H1 (cell line): ENCODE measurements around the gene ADSS1.

Experiments used
- ATF2 ChIP-seq: IDR thresholded peaks from 2 replicates; pipeline ENCODE4 v1.6.1; 2012; ENCODE audit warnings: low read length, inconsistent platforms
- ATF3 ChIP-seq: IDR thresholded peaks from 2 replicates; pipeline ENCODE4 v1.6.1; 2011; ENCODE audit warnings: low read depth, mild to moderate bottlenecking, low read length; ENCODE audit not compliant: insufficient read depth
- CTCF ChIP-seq, 3 experiments: IDR thresholded peaks; 1 replicate in 2 of 3; 2 replicates in 1 of 3; pipeline versions ENCODE4 v1.5.1 to v1.6.1; 2011; ENCODE audit warnings: low read length in 3 of 3, mild to moderate bottlenecking in 3 of 3, inconsistent platforms in 2 of 3, low read depth in 1 of 3, moderate library complexity in 1 of 3; ENCODE audit not compliant: insufficient read depth in 1 of 3; ENCODE audit errors: control extremely low read depth in 1 of 3
- JUND ChIP-seq: IDR thresholded peaks from 2 replicates; pipeline ENCODE4 v1.6.1; 2011; ENCODE audit warnings: mild to moderate bottlenecking, improper control_type of control experiment, low read length
- KDM5A ChIP-seq: fragments of 200-600 bp; IDR thresholded peaks from 2 replicates; pipeline ENCODE4 v1.7.1; 2012; ENCODE audit warnings: mild to moderate bottlenecking, low read length, inconsistent platforms, mixed read lengths
- POLR2A ChIP-seq, 2 experiments: IDR thresholded peaks; 1 replicate in 1 of 2; 2 replicates in 1 of 2; pipeline ENCODE4 v1.6.1; 2011; ENCODE audit warnings: low read depth in 2 of 2, low read length in 2 of 2, mild to moderate bottlenecking in 2 of 2; ENCODE audit errors: control extremely low read depth in 1 of 2
- SIX5 ChIP-seq: IDR thresholded peaks from 2 replicates; pipeline ENCODE4 v1.6.1; 2011; ENCODE audit warnings: mild to moderate bottlenecking, low read depth, low read length
- SP1 ChIP-seq: IDR thresholded peaks from 2 replicates; pipeline ENCODE4 v1.6.1; 2011; ENCODE audit warnings: low read depth, low read length
- TCF12 ChIP-seq: IDR thresholded peaks from 2 replicates; pipeline ENCODE4 v1.6.1; 2011; ENCODE audit warnings: low read depth, mild to moderate bottlenecking, low read length
- ZNF274 ChIP-seq: IDR thresholded peaks from 2 replicates; pipeline ENCODE4 v1.7.0; 2012; ENCODE audit warnings: low read length, borderline replicate concordance; ENCODE audit errors: extremely low read depth

- TF ChIP-seq POLR2A (IDR thresholded peaks at IDR 0.05; ENCODE audit: control extremely low read depth in 1 of 2, low read depth in 2 of 2, low read length in 2 of 2) (no peak), CTCF (IDR thresholded peaks at IDR 0.05; ENCODE audit: control extremely low read depth in 1 of 3, insufficient read depth in 1 of 3, low read depth in 1 of 3, low read length in 3 of 3) (no peak), JUND (no peak), ATF3 (no peak), SP1 (no peak), TCF12 (no peak), KDM5A (no peak), SIX5 (no peak), ATF2 (no peak), ZNF274 (no peak)
Measured at GRCh38 chr14:104729835-104730181, 5.8 kb downstream of the ADSS1 start.
